Retinal pigment epithelial cell (primary cell): ENCODE measurements around the gene MYH11.
"Not testable (repeated sequence)": the region's sequence is repeated elsewhere in the genome, so short reads cannot be mapped to it uniquely, and the experiment has no call there.

Experiments
- DNase-seq: peaks from one replicate; pipeline ENCODE4 v3.0.0-alpha.2; 2010; ENCODE audit warnings: low read depth
- H3K4me3 ChIP-seq: 2 replicates; pipeline ENCODE4 v1.5.1; 2011; ENCODE audit warnings: mild to moderate bottlenecking, low read length, control low read depth, moderate library complexity
- CTCF ChIP-seq: conservative IDR thresholded peaks from 2 replicates; pipeline ENCODE4 v1.5.1; 2011; ENCODE audit warnings: low read depth, low read length, control low read depth, inconsistent platforms

The MYH11 gene

GRCh38 chr16:15822957-15823356, 33.9 kb downstream of the MYH11 start:
- no peak for TF ChIP-seq CTCF
- no peak overlapping the region for H3K4me3 ChIP-seq
- DNase-seq: no peak

DNA sequence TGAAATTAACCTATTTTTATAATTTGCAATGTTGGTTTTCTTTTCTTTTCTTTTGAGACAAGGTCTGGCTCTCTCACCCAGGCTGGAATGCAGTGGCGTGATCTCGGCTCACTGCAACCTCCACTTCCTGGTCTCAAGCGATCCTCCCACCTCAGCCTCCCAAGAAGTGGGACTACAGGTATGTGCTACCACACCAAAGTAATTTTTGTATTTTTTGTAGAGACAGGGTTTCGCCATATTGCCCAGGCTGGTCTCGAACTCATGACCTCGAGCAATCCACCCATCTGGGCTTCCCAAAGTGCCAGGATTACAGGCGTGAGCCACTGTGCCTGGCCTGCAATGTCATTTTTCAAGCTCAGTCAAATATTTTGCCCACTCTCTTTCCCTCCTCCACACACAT, 36.0 kb downstream of the MYH11 start:
- no peak for TF ChIP-seq CTCF
- H3K4me3 ChIP-seq: no peak overlapping the region
- no peak for DNase-seq

- no peak for DNase-seq
- no peak overlapping the region for H3K4me3 ChIP-seq
- TF ChIP-seq CTCF: no peak
Observed at GRCh38 chr16:15819046-15819445, 37.8 kb downstream of the MYH11 start.

DNA sequence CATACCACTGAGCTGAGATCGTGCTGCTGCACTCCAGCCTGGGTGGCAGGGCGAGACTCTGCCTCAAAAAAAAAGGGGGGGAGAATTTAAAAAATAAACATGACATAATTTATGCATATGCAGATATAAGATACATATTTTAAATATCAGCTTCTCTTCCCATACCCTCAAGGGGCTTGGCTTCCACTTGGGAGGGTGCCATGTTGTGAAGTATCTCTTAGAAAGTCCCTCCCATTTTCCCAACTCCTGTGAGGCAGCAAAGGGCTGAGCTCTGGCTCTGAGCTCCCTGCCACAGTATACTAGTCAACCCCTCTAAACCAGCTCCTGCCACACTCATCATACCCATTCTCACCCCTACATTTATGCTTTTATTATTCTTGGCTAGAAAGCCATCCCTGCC, 39.4 kb downstream of the MYH11 start:
- DNase-seq: no peak
- H3K4me3 ChIP-seq: no peak overlapping the region
- no peak for TF ChIP-seq CTCF

GRCh38 chr16:15816228-15816627, 40.6 kb downstream of the MYH11 start:
- no peak for DNase-seq
- no peak for TF ChIP-seq CTCF
- H3K4me3 ChIP-seq: no peak overlapping the region

- H3K4me3 ChIP-seq, DNase-seq: not testable (repeated sequence)
Observed at GRCh38 chr16:15812401-15812750, 44.5 kb downstream of the MYH11 start.

GRCh38 chr16:15811481-15812400, 45.1 kb downstream of the MYH11 start:
- H3K4me3 ChIP-seq: peak overlapping the region; percentile 23
- TF ChIP-seq CTCF: peak; percentile 14
- peak; percentile 98 for DNase-seq
